Stimulated activated CD4-positive, alpha-beta T cell treated with anti-CD3 and anti-CD28 coated beads, TNF-alpha, amount 100 ng/mL, for 1 hour (primary cell): Measurements from ENCODE around the gene ATP8A2.
A peak's percentile ranks its signal among the peaks of the same experiment; 100 is the strongest.
"Not testable (repeated sequence)": the region's sequence is repeated elsewhere in the genome, so short reads cannot be mapped to it uniquely, and the experiment has no call there.

Source experiments
- DNase-seq, 3 donors: peaks; one replicate each; pipeline ENCODE4 v3.0.0-alpha.2; 2020; ENCODE audit warnings: low read depth in 3 of 3, low spot score in 1 of 3

ATP8A2 gene

GRCh38 chr13:25371875-25372283 is at the start of gene ATP8A2:
TSS of gene ATP8A2 (plus strand) at chr13:25371974. CDS start at chr13:25372213, 239 bp downstream.
- DNase-seq: no peak

DNA sequence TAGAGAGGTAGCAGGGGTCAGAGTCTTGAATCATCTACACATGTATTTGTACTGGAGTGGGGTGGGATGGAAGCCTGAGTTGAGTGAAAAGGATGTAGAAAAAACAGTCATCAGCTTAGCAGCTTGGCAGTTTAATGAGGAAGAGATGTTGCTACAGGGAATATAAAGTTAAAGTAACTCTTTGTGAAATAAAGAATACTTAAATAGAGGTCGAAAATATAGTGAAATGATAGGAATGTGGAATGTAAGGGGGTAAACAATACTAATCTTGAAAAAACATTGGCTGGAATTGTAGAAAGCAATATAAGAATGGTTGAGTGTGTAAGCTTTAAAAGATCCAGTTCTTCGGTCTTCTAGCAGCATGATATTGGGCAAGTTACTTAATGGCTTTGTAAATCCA is 47.7 kb upstream of the ATP8A2 start:
- DNase-seq: no peak

GRCh38 chr13:25329706-25330105 is 42.1 kb upstream of the ATP8A2 start:
- no peak for DNase-seq

- no peak for DNase-seq
Measured at GRCh38 chr13:25330541-25330940, 41.2 kb upstream of the ATP8A2 start.

DNA sequence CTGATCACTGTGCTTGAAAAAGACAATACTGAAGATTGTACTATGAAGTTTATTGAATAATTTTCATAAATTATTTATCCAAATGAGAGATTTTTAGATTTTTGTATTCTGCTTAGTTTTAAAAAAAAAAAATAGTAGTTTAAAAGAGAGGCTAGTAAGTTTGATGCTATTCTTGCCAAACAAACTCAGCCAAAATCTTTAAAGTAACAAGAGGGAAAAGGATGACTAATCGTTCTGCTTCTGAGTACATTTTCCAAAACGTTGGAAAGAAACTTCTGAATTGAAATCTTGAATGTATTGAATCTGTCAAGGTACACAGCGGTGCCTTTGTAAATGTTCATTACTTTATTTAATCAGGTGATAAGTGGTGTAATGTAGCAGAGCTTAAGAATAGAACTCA is 35.9 kb upstream of the ATP8A2 start:
- DNase-seq: no peak

- no peak for DNase-seq
Measured at GRCh38 chr13:25345576-25345975, 26.2 kb upstream of the ATP8A2 start.

- DNase-seq: no peak
Measured at GRCh38 chr13:25347151-25347550, 24.6 kb upstream of the ATP8A2 start.

DNA sequence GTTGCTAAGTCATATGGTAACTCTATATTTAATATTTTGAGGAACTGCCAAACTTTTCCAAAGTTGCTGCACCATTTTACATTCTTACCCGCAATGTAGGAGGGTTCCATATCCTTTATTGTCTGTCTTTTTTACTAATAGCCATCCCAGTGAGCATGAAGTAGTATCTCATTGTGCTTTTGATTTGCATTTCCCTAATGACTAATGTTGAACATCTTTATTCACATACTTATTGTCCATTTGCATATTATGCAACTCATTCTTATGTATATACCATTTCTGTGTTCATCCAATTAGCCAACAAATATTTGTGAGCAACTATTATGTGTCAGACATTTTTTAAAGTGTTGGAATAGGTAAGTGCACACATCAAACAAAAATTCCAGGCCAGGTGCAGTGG is 20.4 kb upstream of the ATP8A2 start:
- DNase-seq: no peak

GRCh38 chr13:25352230-25352629 is 19.5 kb upstream of the ATP8A2 start:
- no peak for DNase-seq

DNA sequence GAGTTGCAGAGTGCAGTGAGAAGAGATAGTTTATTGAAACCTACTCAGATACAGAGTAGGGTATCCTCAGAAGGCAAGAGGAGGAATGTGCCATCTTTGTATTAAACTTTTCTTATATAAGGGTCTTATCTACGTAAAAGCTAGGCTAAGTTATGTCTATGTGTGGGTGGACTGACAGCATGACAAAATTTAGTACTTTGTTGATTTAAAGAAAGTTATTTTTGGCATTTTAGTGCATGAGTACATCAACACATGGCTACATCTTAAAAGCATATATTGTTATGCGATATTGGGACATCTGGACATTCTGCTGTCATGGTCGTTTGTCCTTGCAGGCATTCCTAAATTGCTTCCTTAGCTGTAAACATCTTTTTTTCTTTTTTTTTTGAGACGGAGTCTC is 19.0 kb upstream of the ATP8A2 start:
- DNase-seq: no peak

- no peak for DNase-seq
Measured at GRCh38 chr13:25353344-25353743, 18.4 kb upstream of the ATP8A2 start.

GRCh38 chr13:25354377-25354776 is 17.4 kb upstream of the ATP8A2 start:
- no peak for DNase-seq

GRCh38 chr13:25360443-25360842 is 11.3 kb upstream of the ATP8A2 start:
- not testable (repeated sequence) for DNase-seq

- DNase-seq: no peak
Measured at GRCh38 chr13:25365720-25366235, 6.0 kb upstream of the ATP8A2 start.

DNA sequence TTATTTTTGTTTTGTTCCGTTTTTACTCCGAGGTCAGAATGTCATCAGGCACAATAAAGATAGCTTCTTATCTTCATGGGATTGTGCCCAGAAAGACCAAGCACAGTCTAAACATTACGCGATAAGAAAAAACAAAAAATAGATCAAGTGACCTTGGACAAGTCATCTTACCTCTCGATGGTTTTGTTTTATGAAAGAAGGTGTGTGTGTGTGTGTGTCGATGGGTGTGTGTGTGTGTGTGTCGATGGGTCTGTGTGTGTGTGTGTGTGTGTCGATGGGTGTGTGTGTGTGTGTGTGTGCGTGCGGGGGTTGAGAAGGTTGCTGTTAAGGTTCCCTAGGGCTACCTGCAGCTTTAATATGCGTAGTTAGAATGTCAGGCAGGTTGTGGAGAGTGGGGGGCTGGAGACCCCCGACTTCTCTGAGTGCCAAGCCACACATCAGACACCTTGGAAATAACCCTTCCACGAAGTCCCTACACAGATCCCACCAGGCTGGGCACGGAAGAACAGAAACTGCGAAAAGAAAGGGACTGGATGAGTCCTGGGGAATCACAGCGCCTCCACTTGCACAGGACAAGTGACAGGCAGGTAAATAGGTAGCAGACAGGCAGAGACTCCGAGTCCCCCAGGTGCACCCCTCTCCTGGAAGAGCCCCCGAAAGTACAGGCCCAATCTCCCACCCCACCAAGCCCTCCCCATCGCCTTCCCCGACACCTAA is 458 bp upstream of the ATP8A2 start:
- no peak for DNase-seq

DNA sequence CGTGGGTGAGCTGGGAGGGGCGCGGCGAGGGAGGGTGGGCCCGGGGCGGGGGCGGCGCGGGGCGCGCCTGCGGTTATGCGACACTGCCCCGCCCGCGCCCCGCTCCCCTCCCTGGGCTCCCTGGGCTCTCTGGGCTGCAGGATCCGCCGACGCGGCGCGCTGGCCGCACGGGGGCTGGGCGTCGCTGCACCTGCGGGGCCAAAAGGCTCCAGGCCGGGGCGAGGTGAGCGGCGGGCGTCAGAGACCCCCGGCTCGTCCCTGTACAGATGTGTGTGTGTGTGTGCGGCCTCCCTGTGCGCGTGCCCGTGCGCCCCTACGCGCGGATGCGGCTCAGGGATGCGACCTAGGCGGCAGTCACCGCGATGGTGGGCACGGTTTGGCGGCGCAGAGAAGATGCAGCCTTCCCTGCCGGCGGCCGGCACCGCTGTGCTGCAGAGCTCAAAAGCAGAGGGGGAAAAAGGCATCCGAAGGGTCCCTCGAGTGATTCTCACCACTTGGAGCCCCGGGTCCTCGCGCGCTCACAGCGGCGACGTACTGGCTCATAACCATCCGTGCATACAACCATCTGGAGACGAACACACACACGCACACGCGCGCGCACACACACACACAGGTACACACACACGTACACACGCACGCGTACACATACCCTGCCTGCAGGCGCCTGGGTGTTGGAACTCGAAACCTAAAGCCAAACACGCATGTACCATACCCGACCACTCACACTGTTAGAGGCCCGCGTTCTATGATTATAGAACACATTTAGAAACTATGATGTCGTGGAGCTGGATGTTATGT is 709 bp downstream of the ATP8A2 start:
- no peak for DNase-seq

- DNase-seq: peak in 1 of 3 donors; percentile 2
Measured at GRCh38 chr13:25375727-25376358, 4.1 kb downstream of the ATP8A2 start.

- no peak for DNase-seq
Measured at GRCh38 chr13:25377244-25377962, 5.6 kb downstream of the ATP8A2 start.

DNA sequence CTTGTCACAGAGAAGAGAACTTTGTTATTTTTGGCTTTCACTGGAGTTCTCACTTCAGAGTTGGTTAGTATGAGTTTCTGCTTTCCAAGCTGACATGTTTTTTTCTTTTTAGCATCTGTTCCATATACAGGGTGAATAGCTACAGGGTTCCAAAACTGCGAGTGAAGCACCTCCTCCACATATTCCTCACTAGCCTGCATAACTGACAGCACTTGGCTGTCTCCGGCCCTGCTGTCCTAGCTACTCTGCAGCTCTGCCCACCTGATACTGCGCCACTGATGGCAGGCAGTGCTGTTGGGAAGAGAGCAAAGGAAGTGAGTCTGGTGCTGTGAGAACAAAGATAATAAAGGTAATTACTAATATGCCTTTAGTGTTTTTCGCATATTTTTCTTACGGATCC is 6.8 kb downstream of the ATP8A2 start:
- DNase-seq: no peak

DNA sequence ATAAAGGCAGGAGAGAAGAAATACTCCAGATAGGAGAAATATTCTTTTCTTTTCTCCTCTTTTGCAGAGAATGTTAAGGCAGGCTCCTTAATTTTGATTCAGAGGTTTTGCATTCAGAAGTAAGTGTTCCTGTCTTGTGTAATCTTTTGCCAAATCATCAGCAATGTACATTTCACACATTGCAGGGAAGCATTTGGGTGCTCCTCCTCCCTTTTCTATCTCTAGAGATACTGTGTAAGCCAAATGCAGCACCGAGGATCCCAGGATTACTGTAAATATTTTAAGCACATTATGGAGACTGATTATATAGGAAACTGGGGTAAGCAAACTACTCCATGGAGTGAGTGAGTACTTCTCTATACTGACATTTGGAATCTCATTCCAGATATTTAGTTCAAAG is 7.2 kb downstream of the ATP8A2 start:
- no peak for DNase-seq

DNA sequence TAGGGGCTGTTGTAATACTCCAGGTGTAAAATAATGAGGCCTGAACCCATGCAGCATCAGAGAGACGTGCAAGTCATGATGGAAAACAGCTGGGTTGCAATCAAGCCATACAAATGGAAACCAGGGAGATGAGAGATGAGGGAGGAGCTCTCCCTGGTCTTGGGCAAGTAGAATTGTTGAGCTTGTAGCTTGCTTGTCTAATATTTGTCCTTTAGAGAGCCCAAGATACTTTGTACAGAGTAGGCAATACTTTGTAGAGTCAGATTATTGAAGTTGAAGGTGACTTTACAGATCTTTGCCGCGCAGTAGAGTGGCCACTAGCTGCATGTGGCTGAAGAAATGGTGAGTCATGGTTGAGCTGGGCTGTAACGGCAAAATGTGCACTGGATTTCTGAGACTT is 8.3 kb downstream of the ATP8A2 start:
- no peak for DNase-seq
